ENCODE results near the gene GRM4.

The GRM4 gene

DNA sequence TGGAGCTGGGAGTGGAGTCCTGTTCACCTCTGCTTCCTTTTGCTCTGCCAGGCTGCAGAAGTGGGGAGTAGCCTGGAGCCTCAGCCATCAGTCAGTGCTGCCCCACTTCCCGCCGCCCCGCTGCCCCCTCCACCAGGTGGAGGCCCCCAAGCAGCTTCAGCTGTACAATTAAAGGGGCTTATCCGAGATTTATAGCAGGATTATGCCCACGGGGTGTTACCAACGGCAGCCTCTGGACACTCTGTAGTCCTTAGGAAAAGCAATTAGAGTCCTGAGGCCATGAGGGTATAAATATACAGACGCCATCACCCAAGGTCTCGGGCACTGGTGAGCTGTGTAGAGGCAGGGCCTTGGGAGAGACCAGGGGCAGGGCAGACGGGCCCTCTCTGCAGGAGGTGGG, 55.4 kb downstream of the GRM4 start:
- Histone ChIP-seq H3K9me3 (ENCODE audit: control insufficient read depth in 1 of 2, low read length in 2 of 2) (no peaks in the 10 kb centered on the region), H3K4me1 (ENCODE audit: control insufficient read depth in 1 of 2, insufficient read depth in 2 of 2, low read length in 2 of 2) (no peaks in the 10 kb centered on the region), H3K4me3 (ENCODE audit: low read depth in 1 of 2, low read length in 2 of 2) (no peak overlapping the region), H3K9ac (ENCODE audit: low read depth in 1 of 2, low read length in 2 of 2) (no peak overlapping the region), H3K27ac (ENCODE audit: low read depth, low read length) (no peak overlapping the region), H3K27me3 (ENCODE audit: control insufficient read depth in 1 of 2, insufficient read depth in 2 of 2, low read length in 2 of 2) (peaks cover 0 to 14% of the 10 kb centered on the region in 2 donors), H3K36me3 (ENCODE audit: control insufficient read depth in 1 of 2, insufficient read depth in 2 of 2, low read length in 2 of 2) (no peaks in the 10 kb centered on the region)

DNA sequence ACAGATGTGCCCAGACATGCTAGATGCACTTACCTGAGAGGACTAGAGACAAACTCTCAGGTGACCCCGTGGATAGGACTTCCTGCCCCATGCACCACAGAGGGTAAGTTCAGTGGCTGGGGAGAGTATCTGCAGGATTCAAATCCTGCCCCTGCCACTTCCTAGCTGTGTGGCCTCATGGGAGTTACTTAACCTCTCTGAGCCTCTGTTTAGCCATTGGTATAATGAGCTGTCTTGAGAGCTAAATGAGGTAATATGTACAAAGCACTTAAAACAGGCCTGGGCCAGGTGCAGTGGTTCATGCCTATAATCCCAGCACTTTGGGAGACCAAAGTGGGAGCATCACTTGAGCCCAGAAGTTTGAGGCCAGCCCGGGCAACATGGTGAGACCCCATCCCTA, 59.3 kb downstream of the GRM4 start:
- Histone ChIP-seq H3K4me3 (ENCODE audit: low read depth in 1 of 2, low read length in 2 of 2) (no peak overlapping the region), H3K27me3 (ENCODE audit: control insufficient read depth in 1 of 2, insufficient read depth in 2 of 2, low read length in 2 of 2) (no peaks in the 10 kb centered on the region), H3K27ac (ENCODE audit: low read depth, low read length) (no peak overlapping the region), H3K4me1 (ENCODE audit: control insufficient read depth in 1 of 2, insufficient read depth in 2 of 2, low read length in 2 of 2) (no peaks in the 10 kb centered on the region), H3K9me3 (ENCODE audit: control insufficient read depth in 1 of 2, low read length in 2 of 2) (no peaks in the 10 kb centered on the region), H3K9ac (ENCODE audit: low read depth in 1 of 2, low read length in 2 of 2) (no peak overlapping the region), H3K36me3 (ENCODE audit: control insufficient read depth in 1 of 2, insufficient read depth in 2 of 2, low read length in 2 of 2) (no peaks in the 10 kb centered on the region)

DNA sequence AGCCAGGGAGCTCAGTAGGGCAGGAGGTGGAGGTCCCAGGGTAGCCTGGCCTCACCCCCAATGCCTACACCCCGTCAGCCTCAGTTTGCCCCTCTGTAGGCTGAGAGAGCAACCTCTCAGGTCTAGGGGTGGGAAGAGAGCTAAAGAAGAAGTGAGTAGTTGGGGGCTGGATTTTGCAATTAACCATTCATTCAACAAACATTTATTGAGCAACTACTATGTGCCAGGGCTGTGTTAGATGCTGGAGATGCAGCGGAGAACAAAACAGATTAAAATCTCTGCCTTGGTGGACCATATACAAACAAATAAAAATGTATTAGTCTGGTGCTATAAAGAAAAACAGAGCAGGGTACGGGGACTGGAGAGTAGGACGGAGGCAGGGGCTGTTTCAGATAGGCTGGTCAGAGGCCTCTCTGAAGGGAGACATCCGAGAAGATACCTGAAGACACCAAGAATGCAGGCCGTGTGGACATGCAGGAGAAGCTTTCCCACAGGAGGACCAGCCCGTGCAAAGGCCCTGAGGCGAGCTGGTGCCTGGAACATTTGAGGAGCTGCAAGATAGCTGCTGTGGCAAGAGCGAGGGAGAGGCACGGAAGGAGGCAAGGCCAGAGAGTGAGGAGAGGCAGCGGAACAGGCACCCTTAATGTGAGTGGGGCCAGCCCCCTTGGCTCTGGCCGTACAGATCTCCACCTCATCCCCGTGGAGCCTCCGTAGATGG, 60.3 kb downstream of the GRM4 start:
- H3K27ac ChIP-seq (ENCODE audit: low read depth, low read length), result no peak overlapping the region
- no peaks in the 10 kb centered on the region for H3K27me3 ChIP-seq (ENCODE audit: control insufficient read depth in 1 of 2, insufficient read depth in 2 of 2, low read length in 2 of 2)
- no peak overlapping the region for H3K4me3 ChIP-seq (ENCODE audit: low read depth in 1 of 2, low read length in 2 of 2)
- no peak overlapping the region for H3K9ac ChIP-seq (ENCODE audit: low read depth in 1 of 2, low read length in 2 of 2)
- H3K9me3 ChIP-seq (ENCODE audit: control insufficient read depth in 1 of 2, low read length in 2 of 2), result no peaks in the 10 kb centered on the region
- H3K4me1 ChIP-seq (ENCODE audit: control insufficient read depth in 1 of 2, insufficient read depth in 2 of 2, low read length in 2 of 2), result no peaks in the 10 kb centered on the region
- no peaks in the 10 kb centered on the region for H3K36me3 ChIP-seq (ENCODE audit: control insufficient read depth in 1 of 2, insufficient read depth in 2 of 2, low read length in 2 of 2)

DNA sequence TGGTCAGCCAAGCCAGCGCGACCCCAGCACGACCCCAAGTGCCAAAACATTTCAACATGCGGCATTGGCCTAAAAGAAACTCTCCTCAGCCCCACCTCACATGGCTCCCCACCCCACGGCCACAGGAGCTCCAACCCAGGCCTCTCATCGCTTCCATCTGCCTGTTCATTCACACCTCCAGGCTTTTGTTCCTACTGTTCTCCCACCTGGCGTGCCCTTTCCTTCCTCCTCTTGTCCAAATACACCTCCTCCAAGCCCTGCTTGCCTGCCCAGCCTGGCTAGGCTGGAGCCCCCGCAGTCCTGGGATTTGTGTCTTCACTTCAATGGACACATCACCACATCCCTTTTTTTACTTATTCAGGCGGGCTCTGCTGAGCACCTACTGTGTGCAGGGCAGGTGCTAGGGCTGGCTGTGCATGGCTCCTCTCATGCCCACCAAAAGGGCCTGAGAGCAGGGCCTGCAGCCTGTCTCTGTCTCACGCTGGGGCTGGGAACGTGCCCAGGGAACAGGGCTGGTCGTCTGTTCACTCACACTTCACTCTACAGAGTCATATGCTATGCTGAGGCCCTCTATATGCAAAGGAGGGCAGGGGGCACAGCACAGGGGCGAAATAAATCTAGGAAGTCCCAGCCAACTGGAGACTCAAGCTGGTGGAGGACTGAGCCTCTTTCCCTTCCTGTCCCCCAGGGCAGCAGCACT, 61.1 kb downstream of the GRM4 start:
- H3K9me3 ChIP-seq (ENCODE audit: control insufficient read depth in 1 of 2, low read length in 2 of 2), result no peaks in the 10 kb centered on the region
- no peaks in the 10 kb centered on the region for H3K27me3 ChIP-seq (ENCODE audit: control insufficient read depth in 1 of 2, insufficient read depth in 2 of 2, low read length in 2 of 2)
- H3K9ac ChIP-seq (ENCODE audit: low read depth in 1 of 2, low read length in 2 of 2), result no peak overlapping the region
- no peak overlapping the region for H3K4me3 ChIP-seq (ENCODE audit: low read depth in 1 of 2, low read length in 2 of 2)
- H3K4me1 ChIP-seq (ENCODE audit: control insufficient read depth in 1 of 2, insufficient read depth in 2 of 2, low read length in 2 of 2), result no peaks in the 10 kb centered on the region
- H3K36me3 ChIP-seq (ENCODE audit: control insufficient read depth in 1 of 2, insufficient read depth in 2 of 2, low read length in 2 of 2), result no peaks in the 10 kb centered on the region
- H3K27ac ChIP-seq (ENCODE audit: low read depth, low read length), result no peak overlapping the region

DNA sequence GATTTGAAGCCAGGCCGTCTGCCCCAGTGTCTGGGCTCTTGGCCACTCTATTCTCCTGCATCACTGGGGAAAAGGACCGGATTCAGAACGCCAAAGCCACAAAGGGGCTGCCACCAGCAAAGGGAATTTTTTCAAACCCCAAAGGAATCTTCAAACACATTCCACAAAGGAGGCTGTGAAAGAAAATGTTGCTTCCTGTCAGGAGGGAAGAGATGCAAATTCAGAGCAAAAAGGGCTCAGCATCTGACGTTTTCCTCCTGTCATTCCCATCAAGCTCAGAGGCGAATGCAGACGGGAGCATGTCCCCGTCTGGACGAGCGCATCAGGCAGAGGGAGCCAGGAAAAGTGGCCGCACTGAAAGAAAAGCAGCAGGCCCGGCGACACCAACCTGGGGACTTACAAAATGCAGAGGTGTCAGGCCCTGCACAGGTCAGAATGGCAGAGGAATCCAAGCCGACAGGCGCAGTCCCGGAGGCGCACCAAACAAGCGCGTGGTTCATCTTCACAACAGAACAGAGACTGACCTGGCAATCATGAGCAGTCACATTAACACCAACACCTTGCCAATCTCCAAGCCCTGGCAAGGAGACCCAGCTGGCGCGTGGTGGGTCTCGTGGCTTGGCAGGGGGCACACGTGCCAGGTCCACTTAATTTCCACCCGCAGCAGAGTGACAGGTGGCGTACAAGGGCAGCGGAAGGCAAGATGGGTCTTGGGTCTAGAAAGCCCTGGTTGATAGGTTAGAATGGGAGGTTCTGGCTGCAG, 62.8 kb downstream of the GRM4 start:
- Histone ChIP-seq H3K27ac (ENCODE audit: low read depth, low read length) (no peak overlapping the region), H3K9me3 (ENCODE audit: control insufficient read depth in 1 of 2, low read length in 2 of 2) (no peaks in the 10 kb centered on the region), H3K36me3 (ENCODE audit: control insufficient read depth in 1 of 2, insufficient read depth in 2 of 2, low read length in 2 of 2) (no peaks in the 10 kb centered on the region), H3K9ac (ENCODE audit: low read depth in 1 of 2, low read length in 2 of 2) (no peak overlapping the region), H3K4me1 (ENCODE audit: control insufficient read depth in 1 of 2, insufficient read depth in 2 of 2, low read length in 2 of 2) (no peaks in the 10 kb centered on the region), H3K27me3 (ENCODE audit: control insufficient read depth in 1 of 2, insufficient read depth in 2 of 2, low read length in 2 of 2) (no peaks in the 10 kb centered on the region), H3K4me3 (ENCODE audit: low read depth in 1 of 2, low read length in 2 of 2) (no peak overlapping the region)

DNA sequence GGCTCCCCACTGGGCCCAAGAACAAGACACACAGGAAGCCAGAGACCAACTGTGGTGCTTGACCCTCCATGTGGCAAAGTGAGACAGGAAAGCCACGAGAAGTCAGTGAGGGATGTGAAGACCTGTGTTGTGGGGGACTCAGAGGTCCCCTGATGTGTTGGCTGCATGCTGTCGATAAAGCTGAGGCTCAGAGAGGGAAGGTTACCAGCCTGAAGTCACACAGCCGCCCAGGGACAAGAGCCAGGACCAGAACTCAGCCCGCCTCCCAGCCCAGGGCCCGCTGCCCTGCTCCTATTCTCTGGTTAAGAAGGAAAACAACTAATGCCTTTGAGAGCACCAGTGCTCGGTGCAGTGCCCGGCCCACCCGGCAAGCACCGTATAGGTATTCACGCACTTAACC, 63.5 kb downstream of the GRM4 start:
- H3K27ac ChIP-seq (ENCODE audit: low read depth, low read length), result no peak overlapping the region

DNA sequence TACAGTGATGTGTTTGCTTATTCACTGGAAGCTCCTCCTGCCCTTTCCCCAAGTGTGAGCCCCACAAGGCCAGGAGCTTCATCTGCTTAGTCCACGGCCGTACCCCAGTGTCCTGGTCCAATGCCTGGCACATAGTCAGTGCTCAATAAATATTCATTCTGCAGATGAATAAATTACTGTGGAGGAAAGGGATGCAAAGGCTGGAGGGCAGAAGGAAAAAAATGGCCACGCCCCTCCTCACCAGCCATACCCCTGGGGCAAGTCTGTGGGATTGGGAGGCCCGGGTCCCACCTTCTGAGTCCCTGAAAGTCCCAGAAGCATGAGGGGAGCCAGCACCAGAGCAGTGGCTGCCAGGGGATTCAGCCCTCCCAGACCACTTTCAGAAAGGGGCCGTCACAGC, 65.5 kb downstream of the GRM4 start:
- H3K9me3 ChIP-seq (ENCODE audit: control insufficient read depth in 1 of 2, low read length in 2 of 2), result no peaks in the 10 kb centered on the region
- H3K27ac ChIP-seq (ENCODE audit: low read depth, low read length), result no peak overlapping the region
- H3K27me3 ChIP-seq (ENCODE audit: control insufficient read depth in 1 of 2, insufficient read depth in 2 of 2, low read length in 2 of 2), result no peaks in the 10 kb centered on the region
- H3K9ac ChIP-seq (ENCODE audit: low read depth in 1 of 2, low read length in 2 of 2), result no peak overlapping the region
- no peak overlapping the region for H3K4me3 ChIP-seq (ENCODE audit: low read depth in 1 of 2, low read length in 2 of 2)
- H3K4me1 ChIP-seq (ENCODE audit: control insufficient read depth in 1 of 2, insufficient read depth in 2 of 2, low read length in 2 of 2), result no peaks in the 10 kb centered on the region
- no peaks in the 10 kb centered on the region for H3K36me3 ChIP-seq (ENCODE audit: control insufficient read depth in 1 of 2, insufficient read depth in 2 of 2, low read length in 2 of 2)

More for the DNA sequence above, 63.5 kb downstream of the GRM4 start:
- Histone ChIP-seq H3K9ac (ENCODE audit: low read depth in 1 of 2, low read length in 2 of 2) (no peak overlapping the region), H3K9me3 (ENCODE audit: control insufficient read depth in 1 of 2, low read length in 2 of 2) (no peaks in the 10 kb centered on the region), H3K27me3 (ENCODE audit: control insufficient read depth in 1 of 2, insufficient read depth in 2 of 2, low read length in 2 of 2) (no peaks in the 10 kb centered on the region), H3K4me1 (ENCODE audit: control insufficient read depth in 1 of 2, insufficient read depth in 2 of 2, low read length in 2 of 2) (no peaks in the 10 kb centered on the region), H3K4me3 (ENCODE audit: low read depth in 1 of 2, low read length in 2 of 2) (no peak overlapping the region), H3K36me3 (ENCODE audit: control insufficient read depth in 1 of 2, insufficient read depth in 2 of 2, low read length in 2 of 2) (no peaks in the 10 kb centered on the region)

DNA sequence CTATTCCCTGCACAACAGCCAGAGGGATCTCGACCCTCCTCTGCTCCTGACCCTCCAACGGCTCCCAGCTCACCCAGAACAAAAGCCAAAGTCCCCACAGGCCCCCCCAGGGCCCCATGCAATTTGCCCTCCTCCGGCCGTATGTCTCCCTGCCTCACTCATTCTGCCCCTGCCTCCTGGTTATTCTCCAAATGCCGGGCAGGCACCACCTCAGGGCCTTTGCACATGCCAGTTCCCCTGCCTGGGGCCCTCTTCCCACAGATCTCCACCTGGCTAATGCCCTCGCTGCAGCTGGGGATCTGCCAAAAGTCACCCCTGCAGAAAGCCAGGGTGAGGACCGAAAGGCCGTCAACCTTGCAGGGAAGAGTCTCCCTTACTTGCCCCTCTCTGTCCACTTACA, 66.0 kb downstream of the GRM4 start:
- Histone ChIP-seq H3K9ac (ENCODE audit: low read depth in 1 of 2, low read length in 2 of 2) (no peak overlapping the region), H3K9me3 (ENCODE audit: control insufficient read depth in 1 of 2, low read length in 2 of 2) (no peaks in the 10 kb centered on the region), H3K4me1 (ENCODE audit: control insufficient read depth in 1 of 2, insufficient read depth in 2 of 2, low read length in 2 of 2) (no peaks in the 10 kb centered on the region), H3K36me3 (ENCODE audit: control insufficient read depth in 1 of 2, insufficient read depth in 2 of 2, low read length in 2 of 2) (no peaks in the 10 kb centered on the region), H3K27me3 (ENCODE audit: control insufficient read depth in 1 of 2, insufficient read depth in 2 of 2, low read length in 2 of 2) (no peaks in the 10 kb centered on the region), H3K27ac (ENCODE audit: low read depth, low read length) (no peak overlapping the region), H3K4me3 (ENCODE audit: low read depth in 1 of 2, low read length in 2 of 2) (no peak overlapping the region)

DNA sequence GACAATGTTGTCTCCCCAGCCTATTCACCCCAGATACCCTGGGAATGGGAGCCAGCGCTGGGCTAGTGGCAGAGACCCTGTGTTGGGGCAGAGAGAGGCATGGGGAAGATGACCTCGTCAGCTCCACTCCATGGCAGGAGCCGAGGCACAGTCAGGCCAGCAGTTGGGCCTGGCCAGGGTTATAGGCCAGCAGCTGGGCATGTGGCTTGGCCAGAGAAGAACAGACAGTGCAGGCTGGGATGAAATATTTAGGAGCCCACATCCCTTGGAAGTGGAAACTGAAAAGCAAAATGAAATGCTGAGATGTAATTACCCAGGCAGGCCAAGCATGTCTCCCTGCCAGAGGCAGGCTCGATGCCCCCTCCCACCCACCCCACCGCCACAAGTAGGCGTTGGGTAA, 70.0 kb downstream of the GRM4 start:
- Histone ChIP-seq H3K36me3 (ENCODE audit: control insufficient read depth in 1 of 2, insufficient read depth in 2 of 2, low read length in 2 of 2) (no peaks in the 10 kb centered on the region), H3K4me3 (ENCODE audit: low read depth in 1 of 2, low read length in 2 of 2) (no peak overlapping the region), H3K4me1 (ENCODE audit: control insufficient read depth in 1 of 2, insufficient read depth in 2 of 2, low read length in 2 of 2) (no peaks in the 10 kb centered on the region), H3K27me3 (ENCODE audit: control insufficient read depth in 1 of 2, insufficient read depth in 2 of 2, low read length in 2 of 2) (peaks cover 0 to 7% of the 10 kb centered on the region in 2 donors), H3K9me3 (ENCODE audit: control insufficient read depth in 1 of 2, low read length in 2 of 2) (no peaks in the 10 kb centered on the region), H3K27ac (ENCODE audit: low read depth, low read length) (no peak overlapping the region), H3K9ac (ENCODE audit: low read depth in 1 of 2, low read length in 2 of 2) (no peak overlapping the region)

DNA sequence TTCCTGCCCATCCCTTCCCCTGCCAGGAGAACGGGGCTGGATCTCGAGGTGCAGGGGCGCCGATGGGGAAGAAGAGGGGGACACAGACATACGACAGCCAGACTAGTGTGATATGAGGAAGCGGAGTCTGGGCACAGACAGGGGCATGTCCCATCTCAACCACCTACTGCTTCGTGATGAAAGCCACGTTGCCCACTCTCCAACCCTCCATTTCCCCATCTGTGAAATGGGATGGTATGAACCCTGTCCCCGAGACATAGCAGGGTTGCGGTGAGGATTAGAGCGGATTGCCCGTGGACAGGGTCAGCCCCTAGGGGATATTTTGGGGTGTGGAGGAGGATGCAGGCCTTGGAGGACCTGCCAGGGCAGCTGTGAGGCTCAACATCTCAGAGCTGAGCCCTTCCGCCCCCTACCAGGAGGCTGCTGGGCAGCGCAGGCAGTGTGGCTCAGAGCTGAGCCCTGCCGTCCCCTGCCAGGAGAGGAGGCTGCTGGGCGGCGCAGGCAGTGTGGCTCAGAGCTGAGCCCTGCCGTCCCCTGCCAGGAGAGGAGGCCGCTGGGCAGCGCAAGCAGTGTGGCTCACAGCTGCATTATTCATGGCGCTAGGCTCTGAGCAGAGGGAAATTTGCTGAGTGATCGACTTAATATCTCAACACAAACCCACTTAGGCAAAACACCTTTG, 71.7 kb downstream of the GRM4 start:
- peaks cover 0 to 7% of the 10 kb centered on the region in 2 donors for H3K27me3 ChIP-seq (ENCODE audit: control insufficient read depth in 1 of 2, insufficient read depth in 2 of 2, low read length in 2 of 2)
- no peaks in the 10 kb centered on the region for H3K4me1 ChIP-seq (ENCODE audit: control insufficient read depth in 1 of 2, insufficient read depth in 2 of 2, low read length in 2 of 2)
- H3K9ac ChIP-seq (ENCODE audit: low read depth in 1 of 2, low read length in 2 of 2), result no peak overlapping the region
- H3K9me3 ChIP-seq (ENCODE audit: control insufficient read depth in 1 of 2, low read length in 2 of 2), result no peaks in the 10 kb centered on the region
- H3K27ac ChIP-seq (ENCODE audit: low read depth, low read length), result no peak overlapping the region
- H3K4me3 ChIP-seq (ENCODE audit: low read depth in 1 of 2, low read length in 2 of 2), result no peak overlapping the region
- H3K36me3 ChIP-seq (ENCODE audit: control insufficient read depth in 1 of 2, insufficient read depth in 2 of 2, low read length in 2 of 2), result no peaks in the 10 kb centered on the region
